HUDEP-2 (cell line): Measurements from ENCODE around the gene STON2.
A peak's percentile ranks its signal among the peaks of the same experiment; 100 is the strongest.

ENCODE experiments used
- DNase-seq, 76 experiments: peaks; one replicate each; lab custom pipeline; 2025; ENCODE audit not compliant: unreplicated experiment in 76 of 76; lab: John Stamatoyannopoulos, UW

The STON2 gene

DNA sequence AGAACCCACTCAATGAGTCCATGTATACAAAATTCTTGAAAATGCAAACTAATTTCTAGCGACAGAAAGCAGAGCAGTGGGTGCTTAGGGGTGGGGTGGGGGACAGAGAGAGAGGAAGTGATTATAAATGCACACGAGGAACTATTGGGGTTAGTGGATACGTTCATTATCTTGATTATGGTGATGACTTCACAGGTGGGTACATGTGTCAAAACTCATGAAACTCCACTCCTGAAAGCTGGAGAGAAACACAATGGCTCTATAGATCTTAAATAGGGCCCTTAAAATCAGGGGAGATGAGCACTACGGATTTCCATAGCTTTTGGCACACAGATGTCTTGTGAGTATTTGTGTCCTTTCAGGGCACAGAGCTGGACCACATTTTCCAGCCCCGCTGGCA lies 59.9 kb downstream of the STON2 start:
- DNase-seq: no peak

DNA sequence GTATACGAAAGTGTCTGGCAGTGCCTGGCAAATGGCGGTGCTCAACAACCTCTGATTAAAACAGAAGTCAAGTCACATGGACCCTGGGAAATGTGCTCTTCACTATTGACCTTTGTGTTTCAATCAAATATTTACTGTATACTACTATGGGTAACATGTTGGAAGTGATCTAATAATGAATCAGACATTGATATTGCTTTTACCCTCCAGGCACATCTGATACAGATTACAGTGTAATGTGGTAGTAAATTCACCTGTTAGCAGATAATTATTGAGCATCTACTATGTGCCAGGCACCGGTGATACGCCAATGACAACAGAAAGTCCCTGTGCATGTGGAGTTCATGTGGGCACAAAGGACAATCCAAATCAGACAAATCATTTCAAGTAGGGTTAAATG lies 63.1 kb downstream of the STON2 start:
- DNase-seq: no peak

GRCh38 chr14:81336009-81336408 lies 64.1 kb downstream of the STON2 start:
- no peak for DNase-seq

- DNase-seq: no peak
These were observed 67.4 kb downstream of the STON2 start for GRCh38 chr14:81332725-81333124.

GRCh38 chr14:81331229-81332021 lies 68.7 kb downstream of the STON2 start:
- no peak for DNase-seq

DNA sequence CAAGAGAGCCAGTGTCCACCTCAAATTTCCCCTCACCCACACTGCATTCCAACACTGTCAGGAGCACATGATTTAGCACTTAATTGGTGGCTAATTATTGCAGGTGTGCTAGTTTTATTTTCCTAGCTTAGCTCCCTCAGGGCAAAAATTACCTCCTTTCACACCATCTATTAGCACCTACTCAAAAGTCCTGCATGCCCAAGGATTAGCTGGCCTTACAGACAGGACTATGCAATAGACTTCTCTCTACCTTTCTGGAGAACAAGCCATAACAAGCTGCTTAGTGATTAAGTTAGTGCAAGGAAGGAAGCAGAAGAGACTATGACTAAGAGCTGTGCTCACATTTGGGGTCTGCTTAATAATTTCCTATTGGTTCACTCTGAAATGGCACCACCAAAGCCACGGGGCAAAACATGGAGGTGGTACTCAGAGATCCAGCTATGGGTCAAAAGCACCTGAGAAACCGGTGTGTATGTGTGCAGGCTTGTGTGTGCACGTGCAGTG lies 69.5 kb downstream of the STON2 start:
- DNase-seq: no peak

GRCh38 chr14:81329640-81330381 lies 70.3 kb downstream of the STON2 start:
- DNase-seq: no peak

GRCh38 chr14:81326451-81326850 lies 73.7 kb downstream of the STON2 start:
- no peak for DNase-seq

DNA sequence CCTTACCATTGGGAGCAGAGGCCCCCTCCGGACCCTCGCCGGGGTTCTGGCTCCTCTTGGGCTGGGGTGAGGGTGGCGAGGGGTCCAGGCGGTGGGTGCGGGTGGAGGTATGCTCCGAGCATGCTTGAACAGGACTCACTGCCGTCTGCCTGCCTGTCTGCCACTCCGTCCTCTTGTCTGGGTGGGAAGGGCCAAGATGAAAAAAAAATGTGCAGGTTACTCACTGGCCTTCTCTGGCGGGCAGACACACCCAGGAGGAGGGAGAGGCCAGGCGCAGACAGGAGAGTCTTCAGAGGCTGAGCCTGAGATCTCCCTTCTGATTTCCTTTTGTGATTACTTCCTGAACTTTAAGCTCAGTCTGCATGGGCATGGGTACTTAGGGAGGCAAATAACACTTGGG lies 76.1 kb downstream of the STON2 start:
- DNase-seq: peak in 54 of 76 experiments; percentile 2 to 58 (median 31)

DNA sequence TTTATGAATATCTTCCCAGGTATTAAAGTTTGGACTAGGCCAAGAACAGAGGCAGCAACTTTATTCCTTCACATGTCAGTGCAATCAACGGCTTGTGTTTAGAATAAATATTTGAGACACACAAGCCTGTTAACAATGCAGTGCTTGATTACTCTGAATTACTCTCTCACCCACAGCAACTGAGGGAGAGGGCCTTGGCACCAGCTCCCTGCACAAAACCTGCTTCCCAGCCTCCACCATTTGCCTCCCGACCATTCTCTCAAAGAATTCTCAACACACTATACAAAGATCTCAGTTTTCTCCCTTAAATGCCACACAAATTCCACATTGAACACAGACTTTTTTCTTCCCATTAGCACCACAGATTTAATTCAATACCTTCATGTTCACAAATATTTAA lies 77.0 kb downstream of the STON2 start:
- DNase-seq: no peak

DNA sequence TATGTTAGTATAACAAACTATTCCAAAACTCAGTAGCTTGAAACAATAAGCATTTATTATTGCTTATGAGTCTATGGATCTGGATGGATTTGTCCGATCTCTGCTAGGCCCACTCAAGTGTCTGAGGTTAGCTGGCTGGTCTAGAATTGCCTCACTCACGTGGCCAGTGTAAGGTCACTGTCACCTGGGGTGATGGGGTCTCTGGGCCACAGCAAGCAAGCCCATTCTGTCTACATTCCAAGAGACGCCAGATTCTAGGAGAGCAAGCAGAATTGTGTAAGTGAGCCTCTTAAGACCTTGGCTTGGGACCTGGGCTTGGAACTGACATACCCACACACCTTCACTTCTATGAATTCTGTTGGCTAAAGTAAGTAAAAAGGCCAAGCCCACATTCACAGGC lies 80.2 kb downstream of the STON2 start:
- no peak for DNase-seq

GRCh38 chr14:81319314-81319713 lies 80.8 kb downstream of the STON2 start:
- DNase-seq: no peak

DNA sequence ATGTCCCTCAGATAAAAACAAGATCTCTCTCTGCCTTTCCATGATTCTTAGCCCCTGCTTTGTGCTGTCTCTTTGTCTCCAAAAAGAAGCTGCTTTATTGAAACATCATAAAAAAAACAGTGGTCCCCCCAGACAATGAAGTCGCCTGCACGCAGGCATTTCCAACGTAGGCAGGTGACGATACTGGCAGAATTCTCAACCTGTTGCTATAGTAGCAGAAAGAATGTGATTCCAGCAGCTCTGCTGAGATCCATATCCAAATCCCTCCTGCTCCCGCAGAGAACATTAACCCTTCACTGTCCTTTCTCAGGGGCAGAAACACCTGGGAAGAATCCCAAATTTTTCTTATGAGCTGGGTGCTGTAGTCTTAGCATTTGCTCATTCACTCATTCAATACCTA lies 84.8 kb downstream of the STON2 start:
- DNase-seq: no peak

GRCh38 chr14:81314443-81315175 lies 85.5 kb downstream of the STON2 start:
- DNase-seq: no peak

- DNase-seq: no peak
These were observed 86.2 kb downstream of the STON2 start for GRCh38 chr14:81313775-81314429.

- DNase-seq: no peak
These were observed 86.9 kb downstream of the STON2 start for GRCh38 chr14:81313200-81313599.

- no peak for DNase-seq
These were observed 87.7 kb downstream of the STON2 start for GRCh38 chr14:81312289-81312876.

DNA sequence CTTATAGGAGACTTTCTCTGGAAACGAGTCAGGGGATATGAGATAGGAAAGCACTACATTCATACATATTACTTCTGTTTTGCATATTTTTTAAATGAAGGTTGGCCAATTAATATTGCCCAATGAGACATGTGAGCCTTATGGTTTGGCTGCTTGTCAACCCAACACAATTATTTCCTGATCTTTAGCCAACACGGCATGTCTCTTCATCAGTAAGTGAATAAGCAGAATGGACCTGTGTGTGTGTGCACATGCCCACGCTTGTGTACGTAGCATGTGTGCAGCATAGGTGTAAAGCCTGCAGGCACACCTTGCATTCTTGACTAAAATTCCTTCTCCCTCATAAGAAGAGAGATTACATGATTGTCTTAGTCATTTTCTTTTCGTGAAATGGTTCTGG lies 88.3 kb downstream of the STON2 start:
- DNase-seq: no peak

- no peak for DNase-seq
These were observed 89.0 kb downstream of the STON2 start for GRCh38 chr14:81311141-81311540.

DNA sequence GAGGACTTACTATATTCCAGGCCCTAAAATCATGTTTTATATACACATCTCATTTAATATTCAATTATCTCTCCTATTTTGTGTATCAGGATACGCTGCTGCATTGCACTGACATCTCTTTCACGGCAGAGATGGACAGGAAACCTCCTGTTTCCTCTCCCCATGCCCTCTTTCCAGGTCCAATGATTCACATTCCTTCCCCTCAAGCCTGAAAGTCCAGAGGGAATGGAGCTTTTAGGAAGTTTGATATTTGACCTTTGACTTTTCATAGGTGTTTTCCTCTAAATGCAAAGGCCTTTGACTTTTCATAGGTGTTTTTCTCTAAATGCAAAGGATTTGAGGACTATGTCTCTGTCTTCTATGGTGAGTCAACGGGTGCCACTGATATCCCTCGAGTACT lies 89.5 kb downstream of the STON2 start:
- no peak for DNase-seq
